Measurements from ENCODE around the gene XYLT1. TPM values are rescaled to one million over a fixed set of nuclear protein-coding genes. Genes with fewer than 3 reads are reported as not detected.

The XYLT1 gene
- total and polyA plus RNA-seq, 2 of the 13 experiments (the other 11 are each of a cell fraction or from before 2014, with no cell fraction given), result not detected

DNA sequence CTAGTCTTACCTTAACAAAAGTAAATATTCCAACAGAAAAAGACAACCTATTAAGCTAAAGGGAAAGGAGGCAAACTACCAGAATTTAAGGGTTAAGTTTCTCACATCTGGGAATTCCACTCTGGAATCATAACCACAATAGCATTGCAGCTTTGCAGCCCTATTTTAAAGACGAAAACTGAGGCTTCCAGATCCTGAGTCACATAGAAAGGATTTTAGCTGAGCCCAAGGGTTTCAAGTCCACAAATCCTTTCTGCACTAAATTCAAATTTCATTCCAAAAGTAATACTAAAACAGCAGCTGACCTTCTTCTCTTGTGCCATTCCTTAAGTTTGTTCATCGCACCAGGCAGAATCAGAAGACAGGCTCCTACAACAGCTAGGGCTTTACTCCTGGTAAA, 17.8 kb downstream of the XYLT1 start:
- H3K27me3 ChIP-seq (ENCODE audit: control insufficient read depth in 1 of 2, insufficient read depth in 2 of 2, low read length in 2 of 2), result peaks cover 3 to 41% of the 10 kb centered on the region in 2 experiments; a peak in 4 of 5 replicates
- no peak overlapping the region for H3K4me2 ChIP-seq (ENCODE audit: low read depth, low read length)
- intact Hi-C loops (cut with micrococcal nuclease; ENCODE audit: unreplicated experiment) (no loop called here), in situ Hi-C loops (cut with HindIII; ENCODE audit: extremely low pct_ligation_motif_present, low pct_unique_long_range_greater_than_20kb) (loop anchor here (25.0 kb wide), 1 partner anchor 591 kb away; no protein-coding TSS in a partner anchor)
- POLR2A ChIA-PET, result no interaction called here
- ATAC-seq (no peak), DNase-seq (ENCODE audit: low spot score) (no peak), FAIRE-seq (no peak)
- no peak overlapping the region for H3K4me3 ChIP-seq (replicated peaks in 1 of 3; ENCODE audit: insufficient read depth in 1 of 3, low read depth in 2 of 3, low read length in 3 of 3)
- H4K20me1 ChIP-seq (ENCODE audit: insufficient read depth, low read length), result no peaks in the 10 kb centered on the region; the same call in 1 of the 2 replicates
- no TSS peak for BruUV-seq (replicated peaks)
- CTCF ChIA-PET (ENCODE audit: low intra/inter-chr PET ratio, low total read pairs), result no interaction called here
- H3K79me2 ChIP-seq (ENCODE audit: insufficient read depth, low read length), result no peaks in the 10 kb centered on the region
- 10% methylated on average over 2 of the region's 2 CpGs for WGBS (ENCODE audit: low lambda C conversion rate)
- no peaks in the 10 kb centered on the region for H3K4me1 ChIP-seq (ENCODE audit: insufficient read depth, low read length)
- no peaks in the 10 kb centered on the region for H3K9me3 ChIP-seq (ENCODE audit: low read length)
- no peaks in the 10 kb centered on the region for H3K36me3 ChIP-seq (replicated peaks in 1 of 2; ENCODE audit: control insufficient read depth in 1 of 2, insufficient read depth in 2 of 2, low read length in 2 of 2)
- H3K27ac ChIP-seq (ENCODE audit: extremely low read length, insufficient read depth, low read length), result no peak overlapping the region
- no peak overlapping the region for H2AFZ ChIP-seq (ENCODE audit: low read length)
- H3K9ac ChIP-seq (ENCODE audit: insufficient read depth, low read depth, low read length), result no peak overlapping the region
- TF ChIP-seq, protein P1, sequence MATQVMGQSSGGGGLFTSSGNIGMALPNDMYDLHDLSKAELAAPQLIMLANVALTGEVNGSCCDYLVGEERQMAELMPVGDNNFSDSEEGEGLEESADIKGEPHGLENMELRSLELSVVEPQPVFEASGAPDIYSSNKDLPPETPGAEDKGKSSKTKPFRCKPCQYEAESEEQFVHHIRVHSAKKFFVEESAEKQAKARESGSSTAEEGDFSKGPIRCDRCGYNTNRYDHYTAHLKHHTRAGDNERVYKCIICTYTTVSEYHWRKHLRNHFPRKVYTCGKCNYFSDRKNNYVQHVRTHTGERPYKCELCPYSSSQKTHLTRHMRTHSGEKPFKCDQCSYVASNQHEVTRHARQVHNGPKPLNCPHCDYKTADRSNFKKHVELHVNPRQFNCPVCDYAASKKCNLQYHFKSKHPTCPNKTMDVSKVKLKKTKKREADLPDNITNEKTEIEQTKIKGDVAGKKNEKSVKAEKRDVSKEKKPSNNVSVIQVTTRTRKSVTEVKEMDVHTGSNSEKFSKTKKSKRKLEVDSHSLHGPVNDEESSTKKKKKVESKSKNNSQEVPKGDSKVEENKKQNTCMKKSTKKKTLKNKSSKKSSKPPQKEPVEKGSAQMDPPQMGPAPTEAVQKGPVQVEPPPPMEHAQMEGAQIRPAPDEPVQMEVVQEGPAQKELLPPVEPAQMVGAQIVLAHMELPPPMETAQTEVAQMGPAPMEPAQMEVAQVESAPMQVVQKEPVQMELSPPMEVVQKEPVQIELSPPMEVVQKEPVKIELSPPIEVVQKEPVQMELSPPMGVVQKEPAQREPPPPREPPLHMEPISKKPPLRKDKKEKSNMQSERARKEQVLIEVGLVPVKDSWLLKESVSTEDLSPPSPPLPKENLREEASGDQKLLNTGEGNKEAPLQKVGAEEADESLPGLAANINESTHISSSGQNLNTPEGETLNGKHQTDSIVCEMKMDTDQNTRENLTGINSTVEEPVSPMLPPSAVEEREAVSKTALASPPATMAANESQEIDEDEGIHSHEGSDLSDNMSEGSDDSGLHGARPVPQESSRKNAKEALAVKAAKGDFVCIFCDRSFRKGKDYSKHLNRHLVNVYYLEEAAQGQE (IDR thresholded peaks at IDR 0.05; ENCODE audit: borderline replicate concordance in 1 of 2, low read depth in 1 of 2, low read length in 2 of 2), result no peak
- TF ChIP-seq NCOA5 (CRISPR knock-in tag; IDR thresholded peaks at IDR 0.05) (no peak), ZSCAN21 (CRISPR knock-in tag; IDR thresholded peaks at IDR 0.05; ENCODE audit: borderline replicate concordance) (no peak), ZZZ3 (CRISPR knock-in tag; IDR thresholded peaks at IDR 0.05; ENCODE audit: borderline replicate concordance) (no peak), ZBTB34 (CRISPR knock-in tag; IDR thresholded peaks at IDR 0.05) (no peak), ZNF367 (CRISPR knock-in tag; IDR thresholded peaks at IDR 0.05; ENCODE audit: borderline replicate concordance) (no peak)
- TF ChIP-seq, protein P2, sequence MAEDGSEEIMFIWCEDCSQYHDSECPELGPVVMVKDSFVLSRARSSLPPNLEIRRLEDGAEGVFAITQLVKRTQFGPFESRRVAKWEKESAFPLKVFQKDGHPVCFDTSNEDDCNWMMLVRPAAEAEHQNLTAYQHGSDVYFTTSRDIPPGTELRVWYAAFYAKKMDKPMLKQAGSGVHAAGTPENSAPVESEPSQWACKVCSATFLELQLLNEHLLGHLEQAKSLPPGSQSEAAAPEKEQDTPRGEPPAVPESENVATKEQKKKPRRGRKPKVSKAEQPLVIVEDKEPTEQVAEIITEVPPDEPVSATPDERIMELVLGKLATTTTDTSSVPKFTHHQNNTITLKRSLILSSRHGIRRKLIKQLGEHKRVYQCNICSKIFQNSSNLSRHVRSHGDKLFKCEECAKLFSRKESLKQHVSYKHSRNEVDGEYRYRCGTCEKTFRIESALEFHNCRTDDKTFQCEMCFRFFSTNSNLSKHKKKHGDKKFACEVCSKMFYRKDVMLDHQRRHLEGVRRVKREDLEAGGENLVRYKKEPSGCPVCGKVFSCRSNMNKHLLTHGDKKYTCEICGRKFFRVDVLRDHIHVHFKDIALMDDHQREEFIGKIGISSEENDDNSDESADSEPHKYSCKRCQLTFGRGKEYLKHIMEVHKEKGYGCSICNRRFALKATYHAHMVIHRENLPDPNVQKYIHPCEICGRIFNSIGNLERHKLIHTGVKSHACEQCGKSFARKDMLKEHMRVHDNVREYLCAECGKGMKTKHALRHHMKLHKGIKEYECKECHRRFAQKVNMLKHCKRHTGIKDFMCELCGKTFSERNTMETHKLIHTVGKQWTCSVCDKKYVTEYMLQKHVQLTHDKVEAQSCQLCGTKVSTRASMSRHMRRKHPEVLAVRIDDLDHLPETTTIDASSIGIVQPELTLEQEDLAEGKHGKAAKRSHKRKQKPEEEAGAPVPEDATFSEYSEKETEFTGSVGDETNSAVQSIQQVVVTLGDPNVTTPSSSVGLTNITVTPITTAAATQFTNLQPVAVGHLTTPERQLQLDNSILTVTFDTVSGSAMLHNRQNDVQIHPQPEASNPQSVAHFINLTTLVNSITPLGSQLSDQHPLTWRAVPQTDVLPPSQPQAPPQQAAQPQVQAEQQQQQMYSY (CRISPR knock-in tag; IDR thresholded peaks at IDR 0.05), result no peak
- TF ChIP-seq, protein P3, sequence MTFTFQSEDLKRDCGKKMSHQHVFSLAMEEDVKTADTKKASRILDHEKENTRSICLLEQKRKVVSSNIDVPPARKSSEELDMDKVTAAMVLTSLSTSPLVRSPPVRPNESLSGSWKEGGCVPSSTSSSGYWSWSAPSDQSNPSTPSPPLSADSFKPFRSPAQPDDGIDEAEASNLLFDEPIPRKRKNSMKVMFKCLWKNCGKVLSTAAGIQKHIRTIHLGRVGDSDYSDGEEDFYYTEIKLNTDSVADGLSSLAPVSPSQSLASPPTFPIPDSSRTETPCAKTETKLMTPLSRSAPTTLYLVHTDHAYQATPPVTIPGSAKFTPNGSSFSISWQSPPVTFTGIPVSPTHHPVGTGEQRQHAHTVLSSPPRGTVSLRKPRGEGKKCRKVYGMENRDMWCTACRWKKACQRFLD (CRISPR knock-in tag; IDR thresholded peaks at IDR 0.05; ENCODE audit: borderline replicate concordance), result no peak
- TF ChIP-seq, protein P4, sequence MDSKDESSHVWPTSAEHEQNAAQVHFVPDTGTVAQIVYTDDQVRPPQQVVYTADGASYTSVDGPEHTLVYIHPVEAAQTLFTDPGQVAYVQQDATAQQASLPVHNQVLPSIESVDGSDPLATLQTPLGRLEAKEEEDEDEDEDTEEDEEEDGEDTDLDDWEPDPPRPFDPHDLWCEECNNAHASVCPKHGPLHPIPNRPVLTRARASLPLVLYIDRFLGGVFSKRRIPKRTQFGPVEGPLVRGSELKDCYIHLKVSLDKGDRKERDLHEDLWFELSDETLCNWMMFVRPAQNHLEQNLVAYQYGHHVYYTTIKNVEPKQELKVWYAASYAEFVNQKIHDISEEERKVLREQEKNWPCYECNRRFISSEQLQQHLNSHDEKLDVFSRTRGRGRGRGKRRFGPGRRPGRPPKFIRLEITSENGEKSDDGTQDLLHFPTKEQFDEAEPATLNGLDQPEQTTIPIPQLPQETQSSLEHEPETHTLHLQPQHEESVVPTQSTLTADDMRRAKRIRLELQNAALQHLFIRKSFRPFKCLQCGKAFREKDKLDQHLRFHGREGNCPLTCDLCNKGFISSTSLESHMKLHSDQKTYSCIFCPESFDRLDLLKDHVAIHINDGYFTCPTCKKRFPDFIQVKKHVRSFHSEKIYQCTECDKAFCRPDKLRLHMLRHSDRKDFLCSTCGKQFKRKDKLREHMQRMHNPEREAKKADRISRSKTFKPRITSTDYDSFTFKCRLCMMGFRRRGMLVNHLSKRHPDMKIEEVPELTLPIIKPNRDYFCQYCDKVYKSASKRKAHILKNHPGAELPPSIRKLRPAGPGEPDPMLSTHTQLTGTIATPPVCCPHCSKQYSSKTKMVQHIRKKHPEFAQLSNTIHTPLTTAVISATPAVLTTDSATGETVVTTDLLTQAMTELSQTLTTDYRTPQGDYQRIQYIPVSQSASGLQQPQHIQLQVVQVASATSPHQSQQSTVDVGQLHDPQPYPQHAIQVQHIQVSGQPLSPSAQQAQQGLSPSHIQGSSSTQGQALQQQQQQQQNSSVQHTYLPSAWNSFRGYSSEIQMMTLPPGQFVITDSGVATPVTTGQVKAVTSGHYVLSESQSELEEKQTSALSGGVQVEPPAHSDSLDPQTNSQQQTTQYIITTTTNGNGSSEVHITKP (CRISPR knock-in tag; IDR thresholded peaks at IDR 0.05; ENCODE audit: low read depth), result no peak

All from HepG2 (cell line).